GM12891 (cell line): Measurements from ENCODE around the gene SPATA46.

ENCODE experiments used
- DNase-seq: peaks from one replicate; pipeline ENCODE4 v3.0.0; 2011; ENCODE audit warnings: low spot score; ENCODE audit not compliant: insufficient read length
- FAIRE-seq: peaks from 2 replicates; lab custom pipeline; 2011; peaks lifted over from hg19 to GRCh38; lab: Jason Lieb, UNC
- PAX5 ChIP-seq: IDR thresholded peaks from 2 replicates; pipeline ENCODE4 v1.6.1; 2011; ENCODE audit warnings: low read length, moderate library complexity, mild to moderate bottlenecking; ENCODE audit not compliant: insufficient read depth, severe bottlenecking
- POLR2A ChIP-seq: IDR thresholded peaks from 2 replicates; pipeline ENCODE4 v1.6.1; 2011; ENCODE audit warnings: low read depth, low read length, control low read depth
- POLR2AphosphoS5 ChIP-seq: IDR thresholded peaks from 2 replicates; pipeline ENCODE4 v1.6.1; 2011; ENCODE audit warnings: low read depth, low read length, control low read depth
- POU2F2 ChIP-seq: IDR thresholded peaks from 2 replicates; pipeline ENCODE4 v1.6.1; 2011; ENCODE audit warnings: low read depth, mild to moderate bottlenecking, control low read depth, low read length, moderate library complexity
- SPI1 ChIP-seq: IDR thresholded peaks from 2 replicates; pipeline ENCODE4 v1.6.1; 2011; ENCODE audit warnings: low read depth, low read length, control low read depth
- TAF1 ChIP-seq: IDR thresholded peaks from 2 replicates; pipeline ENCODE4 v1.6.1; 2011; ENCODE audit warnings: low read depth, low read length, control low read depth

The SPATA46 gene

DNA sequence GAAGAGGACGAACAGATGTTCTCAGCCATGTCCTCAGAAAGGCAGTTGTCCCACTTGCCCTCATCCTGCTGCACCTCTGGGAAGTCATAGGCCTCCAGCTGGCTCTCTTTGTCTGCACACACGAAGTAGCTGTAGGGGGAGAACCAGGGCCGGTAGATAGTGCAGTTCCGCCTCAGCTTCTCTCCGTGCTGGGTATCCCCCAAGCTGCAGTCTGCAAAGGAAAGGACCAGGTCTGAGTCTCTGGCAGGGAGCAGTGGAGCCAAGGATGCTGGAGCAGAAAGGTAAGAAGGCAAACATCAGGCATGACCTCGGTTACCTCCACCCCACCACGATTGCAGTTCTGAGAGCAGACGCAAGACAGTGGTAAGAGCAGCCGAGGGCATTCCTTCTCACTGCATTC, 2.2 kb downstream of the SPATA46 start:
- FAIRE-seq (no peak), DNase-seq (no peak)
- no peak for TF ChIP-seq POLR2A
- TF ChIP-seq TAF1 = no peak
- no peak for TF ChIP-seq POU2F2
- no peak for TF ChIP-seq SPI1
- no peak for TF ChIP-seq PAX5
- no peak for TF ChIP-seq POLR2AphosphoS5

DNA sequence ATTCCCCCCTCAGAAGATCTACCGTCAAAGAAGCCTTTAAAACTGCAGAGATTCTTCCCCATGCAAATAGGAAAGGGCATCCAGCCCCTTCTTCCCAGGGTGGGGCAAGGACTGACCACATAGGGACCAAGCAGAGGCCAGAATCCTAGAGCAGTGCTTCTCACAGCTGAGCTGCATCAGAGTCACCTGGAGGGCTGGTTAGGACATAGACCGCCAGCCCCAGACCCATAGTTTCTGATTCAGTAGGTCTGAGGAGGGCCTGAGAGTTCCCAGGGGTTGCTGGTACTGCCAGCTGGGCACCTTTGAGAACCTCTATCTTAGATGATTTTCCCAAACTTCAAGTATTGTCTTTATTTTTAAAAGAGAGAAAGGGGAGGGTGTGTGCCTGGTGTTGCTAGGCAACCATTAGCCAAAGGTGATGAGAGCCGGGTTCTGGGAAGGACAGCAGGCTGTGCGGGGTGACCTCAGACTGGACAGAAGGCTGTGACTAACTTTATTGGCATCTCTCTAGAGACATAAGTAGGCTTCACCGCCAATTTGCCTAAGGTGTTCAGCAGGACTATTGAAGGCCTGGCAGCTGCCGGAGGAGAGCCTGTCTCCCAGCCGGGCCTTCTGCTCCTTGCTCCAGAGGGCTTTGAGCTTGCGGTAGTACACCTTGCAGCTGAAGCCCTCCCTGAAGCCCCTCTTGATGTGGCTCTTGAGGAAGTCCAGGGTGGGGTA, 3.0 kb downstream of the SPATA46 start:
- TF ChIP-seq POLR2AphosphoS5 = no peak
- TF ChIP-seq SPI1 = no peak
- no peak for TF ChIP-seq PAX5
- no peak for TF ChIP-seq POLR2A
- no peak for TF ChIP-seq POU2F2
- TF ChIP-seq TAF1 = no peak

DNA sequence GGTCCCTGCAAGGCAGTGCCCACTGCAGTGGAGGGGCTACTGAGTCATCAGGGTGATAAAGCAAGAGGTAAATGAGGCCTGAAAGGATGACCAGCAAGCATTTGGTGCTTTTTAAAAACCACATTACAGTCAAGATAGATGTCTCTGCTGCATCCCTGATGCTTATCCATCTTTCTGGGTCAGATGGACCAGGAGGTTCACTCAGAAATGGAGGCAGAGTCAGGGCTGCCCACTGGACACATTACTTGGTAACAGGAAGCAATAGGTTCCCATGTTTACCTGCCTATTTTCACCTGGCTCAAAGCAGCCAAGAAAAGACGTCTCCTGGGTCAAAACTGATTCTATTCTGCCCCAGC, 3.6 kb downstream of the SPATA46 start:
- TF ChIP-seq PAX5 = no peak
- no peak for TF ChIP-seq POLR2AphosphoS5
- TF ChIP-seq POLR2A = no peak
- TF ChIP-seq POU2F2 = no peak
- TF ChIP-seq TAF1 = no peak
- no peak for TF ChIP-seq SPI1
- no peak for DNase-seq
- FAIRE-seq = no peak

More for the DNA sequence above, 3.0 kb downstream of the SPATA46 start:
- FAIRE-seq (no peak), DNase-seq (no peak)

DNA sequence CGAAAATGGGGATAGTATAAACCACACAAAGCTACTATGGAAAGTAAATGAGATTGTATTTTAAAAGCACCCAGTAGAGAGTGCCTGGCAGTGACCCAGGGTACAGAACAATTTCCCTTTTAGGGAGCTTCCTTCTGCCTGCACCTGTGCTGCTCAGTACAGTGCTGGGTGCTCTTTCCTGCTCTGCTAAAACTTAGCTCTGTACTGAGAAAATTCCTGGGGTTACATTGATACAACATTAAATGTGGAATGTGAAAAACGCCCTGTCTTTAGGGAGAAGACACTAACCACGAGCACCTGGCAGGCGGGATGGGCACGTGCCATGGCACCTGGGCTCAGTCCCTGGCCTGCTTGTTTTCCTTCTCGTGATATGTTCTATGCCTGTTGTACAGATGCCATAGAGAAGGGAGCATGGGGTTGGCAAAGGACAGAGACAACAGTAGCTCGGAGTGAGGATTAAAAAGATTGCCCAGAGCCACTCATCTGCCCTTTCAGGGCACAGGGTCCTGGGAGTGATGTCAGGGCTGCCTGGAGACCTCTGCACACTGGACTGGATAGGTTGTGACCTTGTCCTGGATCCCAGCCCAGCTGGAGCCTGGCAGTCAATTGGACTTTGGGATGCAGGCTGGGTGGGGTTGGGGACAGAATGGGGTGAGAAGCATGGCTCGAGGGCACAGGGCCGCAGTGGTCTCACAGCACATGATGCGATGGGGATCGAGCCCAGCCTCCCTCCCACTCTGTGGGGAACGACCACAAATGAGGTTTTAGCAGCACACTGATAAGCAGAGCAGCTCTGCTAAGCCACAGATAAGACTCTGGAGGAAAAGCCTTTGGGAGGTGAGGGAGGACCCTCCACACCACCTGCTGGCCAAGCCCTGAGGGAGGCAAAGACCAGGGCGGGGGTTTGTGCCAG, 4.2 kb downstream of the SPATA46 start:
- no peak for FAIRE-seq
- TF ChIP-seq POU2F2 (no peak), POLR2A (no peak), PAX5 (no peak), TAF1 (no peak), POLR2AphosphoS5 (no peak), SPI1 (no peak)
- no peak for DNase-seq

DNA sequence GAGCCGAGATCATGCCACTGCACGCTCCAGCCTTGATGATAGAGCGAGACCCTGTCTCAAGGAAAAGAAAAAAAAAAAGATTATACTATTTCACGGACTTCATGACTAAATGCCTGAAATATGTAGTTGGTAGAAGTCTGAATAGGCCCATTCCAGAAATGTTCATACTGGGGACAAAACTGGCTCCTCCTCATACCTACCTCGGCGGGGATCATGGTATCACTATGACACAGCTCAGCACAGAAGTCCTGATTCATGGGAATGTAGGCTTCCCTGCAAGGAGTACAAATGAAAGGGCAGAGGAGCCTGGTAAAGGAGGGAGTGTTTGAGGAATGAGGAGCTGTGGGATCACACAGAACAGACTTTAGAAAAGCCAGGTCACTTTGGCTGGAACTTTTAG, 5.0 kb downstream of the SPATA46 start:
- no peak for DNase-seq
- no peak for FAIRE-seq
- TF ChIP-seq POLR2AphosphoS5 = no peak
- no peak for TF ChIP-seq TAF1
- TF ChIP-seq PAX5 = no peak
- TF ChIP-seq POLR2A = no peak
- TF ChIP-seq SPI1 = no peak
- TF ChIP-seq POU2F2 = no peak

DNA sequence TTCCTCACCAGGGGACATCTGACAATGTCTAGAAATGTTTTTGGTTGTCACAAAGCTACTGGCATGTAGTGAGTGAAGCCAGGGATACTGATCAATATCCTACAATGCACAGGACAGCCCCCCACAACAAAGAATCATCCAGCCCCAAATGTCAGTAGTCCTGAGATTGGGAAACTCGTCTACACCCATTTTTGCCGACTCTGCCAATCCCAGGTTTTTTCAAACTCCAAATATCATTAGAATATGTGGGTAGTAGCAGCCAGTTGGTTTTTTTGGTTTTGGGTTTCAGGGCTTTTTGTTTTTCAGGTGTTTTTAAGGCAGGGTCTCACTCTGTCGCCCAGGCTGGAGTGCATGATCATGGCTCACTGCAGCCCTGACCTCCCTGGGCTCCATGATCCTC, 5.9 kb downstream of the SPATA46 start:
- FAIRE-seq (no peak), DNase-seq (no peak)
- TF ChIP-seq POLR2A = no peak
- no peak for TF ChIP-seq POU2F2
- TF ChIP-seq TAF1 = no peak
- no peak for TF ChIP-seq POLR2AphosphoS5
- no peak for TF ChIP-seq PAX5
- no peak for TF ChIP-seq SPI1

DNA sequence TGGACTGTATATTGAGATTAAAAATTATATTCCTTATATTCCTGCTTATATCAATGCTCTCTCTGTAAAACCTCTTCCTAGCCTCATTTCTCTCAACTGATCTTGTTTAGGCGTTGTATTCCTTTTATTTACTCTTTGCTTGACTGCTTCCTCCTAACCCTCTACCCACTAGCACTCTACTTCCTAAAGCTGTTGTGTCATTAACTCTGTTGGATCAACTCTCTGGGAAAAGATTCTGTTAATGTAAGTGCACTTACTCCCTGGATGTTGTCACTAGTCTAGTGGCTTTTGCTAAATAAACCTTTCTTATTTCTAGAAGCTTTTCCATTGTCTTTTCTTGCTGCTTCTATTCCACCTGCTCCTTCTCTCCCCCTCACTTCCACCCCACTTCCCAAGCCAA, 6.5 kb downstream of the SPATA46 start:
- no peak for TF ChIP-seq TAF1
- FAIRE-seq (no peak), DNase-seq (no peak)

DNA sequence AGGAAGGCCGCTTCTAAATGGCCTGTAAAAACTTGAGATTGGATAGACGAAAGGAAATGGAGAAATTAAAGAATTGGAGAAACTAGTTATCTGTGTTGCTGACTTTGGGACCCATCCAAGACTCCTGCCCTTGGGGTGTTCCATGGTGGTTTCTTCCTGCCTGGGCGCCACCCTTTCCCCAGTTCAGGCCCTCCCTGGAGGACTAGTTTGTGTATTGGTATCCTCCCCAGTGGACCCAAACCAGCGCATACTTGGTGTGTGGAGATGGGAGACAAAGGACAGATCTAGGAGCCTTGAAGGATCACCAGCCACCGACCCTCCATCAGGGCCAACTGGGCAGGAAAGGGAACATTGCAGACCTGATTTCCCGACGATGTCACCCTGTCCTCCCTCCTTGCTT, 7.1 kb downstream of the SPATA46 start:
- no peak for DNase-seq
- TF ChIP-seq POLR2AphosphoS5 (no peak), SPI1 (no peak), POLR2A (no peak), POU2F2 (no peak), PAX5 (no peak)
- no peak for FAIRE-seq

DNA sequence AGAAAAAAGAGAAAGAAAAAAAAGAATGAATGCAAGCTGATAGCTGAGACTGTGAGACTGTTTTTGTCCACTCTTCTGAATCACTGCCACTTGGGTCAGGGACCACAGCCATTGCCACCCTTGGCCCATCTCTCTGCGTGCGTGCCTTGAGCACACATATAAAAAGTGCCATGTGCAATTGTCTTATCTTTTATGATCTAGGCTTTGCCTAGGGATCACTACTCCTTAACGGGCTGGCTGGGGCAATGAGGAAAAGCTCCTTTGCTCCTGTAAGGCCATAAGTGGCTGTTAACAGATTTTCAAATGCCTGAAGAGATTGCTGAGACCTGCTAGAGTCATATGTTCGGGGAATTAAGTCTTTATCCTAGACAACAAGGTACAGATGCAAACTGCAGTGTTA, 8.2 kb downstream of the SPATA46 start:
- no peak for TF ChIP-seq POU2F2
- no peak for TF ChIP-seq POLR2A
- TF ChIP-seq SPI1 = no peak
- TF ChIP-seq PAX5 = no peak
- TF ChIP-seq POLR2AphosphoS5 = no peak
- FAIRE-seq (no peak), DNase-seq (no peak)

DNA sequence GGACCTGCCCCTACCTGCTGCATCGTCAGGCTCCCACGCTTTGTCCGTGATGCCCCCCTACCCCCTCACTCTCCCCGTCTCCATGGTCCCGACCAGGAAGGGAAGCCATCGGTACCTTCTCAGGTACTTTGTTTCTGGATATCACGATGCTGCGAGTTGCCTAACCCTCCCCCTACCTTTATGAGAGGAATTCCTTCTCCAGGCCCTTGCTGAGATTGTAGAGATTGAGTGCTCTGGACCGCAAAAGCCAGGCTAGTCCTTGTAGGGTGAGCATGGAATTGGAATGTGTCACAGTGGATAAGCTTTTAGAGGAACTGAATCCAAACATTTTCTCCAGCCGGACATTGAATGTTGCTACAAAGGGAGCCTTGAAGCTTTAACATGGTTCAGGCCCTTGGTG, 8.9 kb downstream of the SPATA46 start:
- no peak for TF ChIP-seq POLR2A
- TF ChIP-seq POLR2AphosphoS5 = no peak
- TF ChIP-seq TAF1 = no peak
- FAIRE-seq = no peak
- no peak for DNase-seq
